SIG-M5 (cell line): Measurements from ENCODE around the gene HACD1.
"Not testable (repeated sequence)": the region's sequence is repeated elsewhere in the genome, so short reads cannot be mapped to it uniquely, and the experiment has no call there.

Source experiments
- DNase-seq: peaks from one replicate; lab custom pipeline; 2025; lab: John Stamatoyannopoulos, UW

The HACD1 gene

DNA sequence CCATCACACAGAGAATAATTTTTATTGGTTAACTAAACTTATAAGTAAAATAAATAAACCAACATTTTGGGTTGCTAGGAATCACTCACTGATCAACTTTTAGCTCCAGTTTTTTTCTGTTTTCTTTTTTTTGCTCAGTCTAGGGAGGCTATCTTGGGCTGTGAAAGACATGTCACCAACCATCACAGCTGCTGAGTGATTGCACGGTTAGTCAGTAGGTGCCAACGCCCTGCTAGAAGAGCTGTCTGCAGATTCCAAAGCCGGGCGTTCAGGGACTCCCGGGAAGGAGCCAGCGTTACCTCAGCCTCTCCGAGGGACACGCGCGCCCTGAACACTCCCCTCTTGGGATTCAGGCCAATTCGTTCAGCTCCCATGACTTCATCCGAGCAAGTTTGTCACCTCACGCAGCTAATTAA, 26.2 kb upstream of the HACD1 start:
- DNase-seq: no peak

DNA sequence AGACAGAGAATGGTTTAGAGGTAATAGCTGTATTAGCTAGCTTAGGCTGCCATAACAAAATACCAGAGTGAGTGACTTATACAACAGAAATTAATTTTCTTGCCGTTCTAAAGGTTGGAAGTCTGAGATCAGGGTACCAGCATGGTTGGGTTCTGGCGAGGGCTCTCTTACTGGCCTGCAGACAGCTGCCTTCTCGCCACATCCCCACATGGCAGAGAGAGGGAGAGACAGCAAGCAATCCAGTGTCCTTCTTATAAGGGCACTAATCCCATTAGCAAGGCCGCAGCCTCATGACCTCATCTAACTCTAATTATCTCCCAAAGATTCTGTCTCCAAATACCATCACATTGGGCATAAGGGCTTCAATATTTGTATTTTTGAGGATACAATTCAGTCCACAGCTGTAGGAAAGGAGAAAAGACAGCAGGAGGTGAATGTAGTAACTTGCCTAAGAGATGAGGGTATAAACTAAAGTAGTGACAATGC, 23.2 kb upstream of the HACD1 start:
- no peak for DNase-seq

- no peak for DNase-seq
Observed at GRCh38 chr10:17637869-17638268, 20.7 kb upstream of the HACD1 start.

- DNase-seq: no peak
Observed at GRCh38 chr10:17633353-17633752, 16.2 kb upstream of the HACD1 start.

DNA sequence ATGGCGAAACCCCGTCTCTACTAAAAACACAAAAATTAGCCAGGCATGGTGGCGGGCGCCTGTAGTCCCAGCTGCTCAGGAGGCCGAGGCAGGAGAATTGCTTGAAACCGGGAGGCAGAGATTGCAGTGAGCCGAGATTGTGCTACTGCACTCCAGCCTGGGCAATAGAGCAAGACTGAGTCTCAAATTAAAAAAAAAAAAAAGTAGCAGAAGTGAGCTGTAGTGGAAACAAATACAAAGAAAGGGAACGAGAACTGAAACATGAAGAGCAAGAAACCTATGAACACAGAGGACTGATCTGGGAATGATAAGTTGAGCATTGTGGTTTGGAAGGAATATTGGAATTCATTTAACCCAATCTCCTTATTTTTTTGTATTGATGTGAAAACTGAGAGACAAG, 15.4 kb upstream of the HACD1 start:
- DNase-seq: not testable (repeated sequence)

- no peak for DNase-seq
Observed at GRCh38 chr10:17626656-17627055, 9.5 kb upstream of the HACD1 start.

- no peak for DNase-seq
Observed at GRCh38 chr10:17624996-17625395, 7.8 kb upstream of the HACD1 start.

DNA sequence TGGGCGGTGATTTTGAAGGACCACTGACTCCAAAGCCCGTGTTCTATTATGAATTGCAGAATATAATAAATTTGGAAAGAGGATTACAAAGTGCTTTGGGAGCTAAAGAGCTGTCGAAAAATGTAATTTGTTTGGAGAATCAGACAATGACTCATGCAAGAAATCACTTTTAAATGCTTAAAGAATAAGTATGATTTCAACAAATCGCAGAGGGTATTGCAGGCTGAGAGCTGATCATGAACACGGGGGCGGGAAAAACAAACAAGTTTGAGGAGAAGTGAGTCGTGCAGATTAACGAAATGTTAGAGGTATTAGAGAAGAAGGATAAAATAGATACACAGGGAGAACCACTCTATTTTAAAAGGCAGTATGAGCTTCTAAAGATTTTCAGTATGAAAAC, 4.9 kb upstream of the HACD1 start:
- no peak for DNase-seq

- DNase-seq: no peak
Observed at GRCh38 chr10:17616403-17617030, 657 bp downstream of the HACD1 start.

DNA sequence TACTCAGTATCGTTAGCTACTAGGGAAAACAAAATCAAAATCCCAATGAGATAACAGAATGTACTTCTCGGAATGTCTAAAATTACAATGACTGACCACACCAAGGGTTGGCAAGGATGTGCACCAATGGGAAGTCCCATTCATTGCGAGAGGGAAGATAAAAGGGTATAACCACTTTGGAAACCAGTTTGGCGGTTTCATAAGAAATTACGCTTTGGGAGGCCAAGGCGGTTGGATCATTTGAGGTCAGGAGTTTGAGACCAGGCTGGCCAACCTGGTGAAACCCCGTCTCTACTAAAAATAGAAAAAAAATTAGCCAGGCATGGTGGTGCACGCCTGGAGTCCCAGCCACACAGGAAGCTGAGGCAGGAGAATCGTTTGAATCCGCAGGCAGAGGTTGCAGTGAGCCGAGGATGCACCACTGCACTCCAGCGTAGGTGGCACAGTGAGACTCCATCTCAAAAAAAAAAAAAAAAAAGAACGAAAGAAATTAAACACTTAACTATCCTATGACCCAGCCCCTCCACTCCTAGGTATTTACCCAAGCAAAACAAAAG, 7.6 kb downstream of the HACD1 start:
- DNase-seq: no peak

DNA sequence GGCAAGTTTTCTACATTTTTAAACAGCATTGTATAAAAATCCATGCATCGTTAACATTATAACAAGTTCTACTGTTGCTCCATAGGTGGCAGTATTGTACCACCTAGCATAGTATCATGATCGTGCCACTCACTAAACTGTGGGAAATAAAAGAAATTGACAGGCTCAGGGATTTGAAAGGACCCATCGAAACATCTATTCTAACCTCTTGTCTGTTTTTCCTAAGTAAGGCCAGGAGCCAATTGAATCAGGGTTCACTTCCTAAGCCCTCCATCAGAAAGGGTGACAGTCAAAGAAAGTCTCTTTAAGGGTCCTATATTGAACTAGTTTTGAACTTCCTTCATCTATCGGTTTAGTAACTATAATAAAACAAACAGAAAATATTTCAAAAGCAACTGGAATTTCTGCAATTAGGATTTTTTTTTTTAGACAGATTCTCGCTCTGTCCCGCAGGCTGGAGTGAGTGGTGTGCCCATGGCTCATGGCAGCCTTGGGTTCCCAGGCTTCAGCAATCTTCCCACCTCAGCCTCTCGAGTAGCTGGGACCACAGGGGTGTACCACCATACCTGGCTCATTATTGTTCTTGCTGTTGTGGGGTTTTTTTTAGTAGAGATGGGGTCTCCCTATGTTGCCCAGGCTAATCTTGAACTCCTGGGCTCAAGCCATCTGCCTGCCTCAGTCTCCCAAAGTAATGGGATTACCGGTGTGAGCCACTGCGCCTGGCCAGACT, 9.4 kb downstream of the HACD1 start:
- DNase-seq: no peak

- DNase-seq: no peak
Observed at GRCh38 chr10:17607060-17607459, 10.1 kb downstream of the HACD1 start.

- DNase-seq: no peak
Observed at GRCh38 chr10:17606547-17607040, 10.6 kb downstream of the HACD1 start.

DNA sequence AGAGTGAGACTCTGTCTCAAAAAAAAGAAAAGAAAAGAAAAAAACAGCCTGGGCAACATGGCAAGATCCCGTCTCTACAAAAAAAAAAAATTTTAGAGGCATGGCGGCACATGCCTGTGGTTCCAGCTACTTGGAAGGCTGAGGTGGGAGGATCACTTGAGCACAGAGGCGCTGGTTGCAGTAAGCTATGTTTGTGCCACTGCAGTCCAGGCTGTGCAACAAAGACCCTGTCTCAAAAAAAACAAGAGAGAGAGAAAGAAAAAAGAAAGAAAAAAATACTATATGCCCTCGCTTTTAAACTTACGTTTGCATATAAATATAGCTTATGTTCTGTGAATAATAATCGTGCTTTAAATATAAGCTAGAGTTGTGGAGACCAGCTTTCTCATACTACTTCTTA, 11.2 kb downstream of the HACD1 start:
- DNase-seq: no peak

DNA sequence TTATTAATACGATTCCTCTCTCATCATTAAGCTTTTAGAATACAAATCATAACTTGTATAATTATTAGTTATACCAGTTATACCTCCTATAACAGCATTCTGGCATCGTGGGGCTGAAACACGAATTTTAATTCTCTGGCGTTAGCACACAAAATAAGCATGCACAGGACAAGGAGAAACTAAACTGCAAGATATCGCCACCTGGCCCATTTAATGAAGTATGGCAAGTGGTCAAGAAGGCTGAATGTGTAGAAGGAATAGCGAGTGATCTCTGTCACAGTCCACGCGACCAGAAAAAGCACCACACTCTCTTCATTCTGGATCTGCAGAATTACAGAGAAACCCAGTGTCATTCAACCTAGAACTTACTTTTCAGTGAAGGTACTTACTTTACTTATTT, 18.1 kb downstream of the HACD1 start:
- DNase-seq: no peak

DNA sequence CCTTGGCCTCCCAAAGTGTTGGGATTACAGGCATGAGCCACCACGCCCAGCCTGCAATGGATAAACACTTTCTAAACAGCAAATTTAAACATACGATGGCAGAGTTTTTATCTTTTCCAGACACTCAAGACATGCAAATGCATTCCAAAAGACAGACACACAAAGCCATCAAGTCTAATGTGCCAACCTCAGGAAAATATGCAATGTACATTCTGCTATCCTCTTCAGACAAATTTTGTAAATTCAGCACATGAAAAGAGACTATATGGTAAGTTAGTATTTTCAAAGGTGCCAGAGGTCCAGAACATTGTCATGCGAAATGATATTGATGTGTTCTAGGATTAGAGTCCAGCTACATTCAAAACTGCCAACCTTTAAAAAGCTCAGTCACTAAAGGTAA, 19.8 kb downstream of the HACD1 start:
- no peak for DNase-seq

GRCh38 chr10:17590969-17591645, 26.1 kb downstream of the HACD1 start:
- DNase-seq: no peak

DNA sequence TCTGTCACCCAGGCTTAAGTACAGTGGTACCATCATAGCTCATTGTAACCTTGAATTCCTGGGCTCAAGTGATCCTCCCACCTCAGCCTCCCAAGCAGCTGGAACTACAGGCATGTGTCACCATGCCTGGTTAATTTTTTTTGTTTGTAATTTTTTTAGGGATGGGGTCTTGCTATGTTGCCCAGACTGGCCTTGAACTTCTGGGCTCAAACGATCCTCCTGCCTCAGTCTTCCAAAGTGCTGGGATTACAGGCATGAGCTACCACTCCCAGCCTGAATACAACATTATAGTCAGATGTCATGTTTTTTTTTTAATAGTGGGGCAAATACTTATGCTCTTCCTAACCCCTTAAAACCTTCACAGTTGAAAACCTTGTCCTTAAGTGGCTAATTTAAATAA, 27.9 kb downstream of the HACD1 start:
- DNase-seq: not testable (repeated sequence)

- no peak for DNase-seq
Observed at GRCh38 chr10:17588420-17588819, 28.8 kb downstream of the HACD1 start.

DNA sequence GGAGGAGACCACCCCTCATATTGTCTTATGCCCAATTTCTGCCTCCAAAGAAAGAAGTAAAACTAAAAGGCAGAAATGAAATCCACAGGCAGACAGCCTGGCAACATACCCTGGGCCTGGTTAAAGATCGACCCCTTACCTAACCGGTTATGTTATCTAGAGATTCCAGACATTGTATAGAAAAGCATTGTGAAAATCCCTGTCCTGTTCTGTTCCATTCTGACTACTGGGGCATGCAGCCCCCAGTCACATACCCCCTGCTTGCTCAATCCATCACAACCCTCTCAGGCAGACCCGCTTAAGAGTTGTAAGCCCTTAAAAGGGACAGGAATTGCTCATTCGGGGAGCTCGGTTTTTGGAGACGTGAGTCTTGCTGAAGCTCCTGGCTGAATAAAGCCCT, 29.9 kb downstream of the HACD1 start:
- DNase-seq: not testable (repeated sequence)

DNA sequence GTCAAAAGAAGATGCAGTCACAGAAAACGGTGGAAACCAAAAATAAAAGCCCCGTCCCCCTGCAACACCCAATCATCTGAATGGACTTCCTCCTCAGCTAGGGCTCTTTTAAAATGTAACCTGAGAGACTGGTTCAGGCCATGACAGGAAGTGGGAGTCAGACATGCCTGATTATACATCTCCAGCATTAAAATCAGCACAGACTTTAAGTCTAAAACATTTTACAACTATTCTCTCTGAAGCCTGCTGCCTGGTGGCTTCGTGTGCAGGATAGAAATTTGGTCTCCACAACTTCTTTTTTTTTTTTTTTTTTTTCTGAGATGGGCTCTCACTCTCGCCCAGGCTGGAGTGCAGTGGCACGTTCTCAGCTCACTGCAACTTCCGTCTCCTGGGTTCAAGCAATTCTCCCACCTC, 30.3 kb downstream of the HACD1 start:
- DNase-seq: no peak

DNA sequence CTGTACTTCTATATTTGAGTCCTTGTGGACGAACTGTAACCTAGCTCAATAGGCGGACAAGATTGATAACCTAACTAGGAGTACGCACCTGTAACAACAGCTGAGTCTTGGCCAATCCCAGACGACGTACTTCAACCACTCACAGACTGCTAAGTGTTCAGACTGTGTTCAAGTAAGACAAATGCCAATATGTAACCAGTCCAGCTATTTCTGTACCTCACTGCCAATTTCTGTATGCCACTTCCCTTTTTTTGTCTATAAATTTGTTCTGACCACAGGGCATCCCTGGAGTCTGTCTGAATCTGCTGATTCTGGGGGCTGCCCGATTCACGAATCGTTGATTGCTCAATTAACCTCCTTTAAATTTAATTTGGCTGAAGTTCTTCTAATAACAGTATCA, 32.2 kb downstream of the HACD1 start:
- no peak for DNase-seq

DNA sequence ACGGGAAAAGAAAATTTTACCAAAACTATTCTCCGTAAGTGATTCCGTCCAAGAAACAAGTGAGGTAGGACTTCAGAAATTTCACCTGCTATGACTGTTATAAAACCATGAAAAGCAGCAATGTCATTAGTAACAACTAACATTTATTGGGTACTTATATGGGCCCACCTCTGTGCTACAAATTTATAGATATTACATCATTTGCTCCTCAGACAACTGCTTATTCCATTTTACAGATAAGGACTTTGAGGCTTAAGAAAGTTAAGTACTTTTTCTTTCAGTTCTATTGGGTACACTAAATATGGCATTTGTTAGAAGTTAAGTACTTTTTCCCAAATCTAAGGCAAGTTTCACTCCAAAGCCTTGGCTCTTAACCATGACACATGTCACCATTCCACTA, 36.3 kb downstream of the HACD1 start:
- DNase-seq: no peak
